Mesenchymal stem cell (in vitro differentiated cells and primary cell): Measurements from ENCODE around the gene INSM1.

Experiments used
- DNase-seq: peaks from one replicate; pipeline ENCODE4 v3.0.0-alpha.2; 2013
- H2AFZ ChIP-seq: one replicate; pipeline ENCODE4 v1.6.1; 2013; ENCODE audit warnings: low read depth, mild to moderate bottlenecking, control low read depth, inconsistent platforms, low read length, moderate library complexity
- H2AK5ac ChIP-seq: 2 replicates; pipeline ENCODE4 v1.6.1; 2013; ENCODE audit warnings: low read length, moderate library complexity, mild to moderate bottlenecking, inconsistent platforms; ENCODE audit not compliant: severe bottlenecking
- H2BK120ac ChIP-seq: one replicate; pipeline ENCODE4 v1.6.1; 2013; ENCODE audit warnings: low read depth, mild to moderate bottlenecking, inconsistent platforms, low read length, moderate library complexity
- H2BK12ac ChIP-seq, 2 experiments: one replicate each; pipeline ENCODE4 v1.6.1; 2013; ENCODE audit warnings: inconsistent platforms in 2 of 2, low read length in 2 of 2, mild to moderate bottlenecking in 2 of 2, moderate library complexity in 2 of 2, control low read depth in 1 of 2
- H2BK15ac ChIP-seq: one replicate; pipeline ENCODE4 v1.6.1; 2013; ENCODE audit warnings: mild to moderate bottlenecking, low read depth, inconsistent platforms; ENCODE audit not compliant: poor library complexity, severe bottlenecking
- H2BK5ac ChIP-seq: 2 replicates; pipeline ENCODE4 v1.6.1; 2013; ENCODE audit warnings: low read depth, mild to moderate bottlenecking, low read length, control low read depth, inconsistent platforms; ENCODE audit not compliant: poor library complexity, severe bottlenecking
- H3K14ac ChIP-seq, 2 experiments: one replicate each; pipeline ENCODE4 v1.6.1; 2013; ENCODE audit warnings: inconsistent platforms in 2 of 2, low read length in 2 of 2, control low read depth in 1 of 2, mild to moderate bottlenecking in 1 of 2, moderate library complexity in 1 of 2
- H3K18ac ChIP-seq, 2 experiments: one replicate each; pipeline ENCODE4 v1.6.1; 2013; ENCODE audit warnings: inconsistent platforms in 2 of 2, low read length in 2 of 2, control low read depth in 1 of 2, low read depth in 1 of 2, mild to moderate bottlenecking in 1 of 2
- H3K23ac ChIP-seq, 2 experiments: one replicate each; pipeline ENCODE4 v1.6.1; 2013; ENCODE audit warnings: inconsistent platforms in 2 of 2, low read length in 2 of 2, mild to moderate bottlenecking in 2 of 2, moderate library complexity in 2 of 2, control low read depth in 1 of 2
- H3K27ac ChIP-seq: 2 replicates; pipeline ENCODE4 v1.5.1; 2013; ENCODE audit warnings: mild to moderate bottlenecking, moderate library complexity, low read length, control low read depth, inconsistent platforms; ENCODE audit not compliant: poor library complexity, severe bottlenecking
- H3K27me3 ChIP-seq, 2 experiments: 2 replicates each; pipeline versions ENCODE4 v1.6.1 to v1.7.0; 2013; ENCODE audit warnings: low read length in 2 of 2, mild to moderate bottlenecking in 2 of 2, moderate library complexity in 2 of 2, control low read depth in 1 of 2, inconsistent platforms in 1 of 2; ENCODE audit not compliant: control insufficient read depth in 1 of 2, insufficient read depth in 1 of 2
- H3K36me3 ChIP-seq, 2 experiments: 2 replicates each; pipeline versions ENCODE4 v1.6.1 to v1.7.0; 2013; ENCODE audit warnings: low read length in 2 of 2, control low read depth in 1 of 2, inconsistent platforms in 1 of 2, low read depth in 1 of 2, mild to moderate bottlenecking in 1 of 2; ENCODE audit not compliant: insufficient read depth in 2 of 2, control insufficient read depth in 1 of 2
- H3K4ac ChIP-seq, 2 experiments: one replicate each; pipeline ENCODE4 v1.6.1; 2013; ENCODE audit warnings: inconsistent platforms in 2 of 2, low read length in 2 of 2, mild to moderate bottlenecking in 2 of 2, moderate library complexity in 2 of 2, control low read depth in 1 of 2, low read depth in 1 of 2
- H3K4me1 ChIP-seq: 2 replicates; pipeline ENCODE4 v1.6.1; 2013; ENCODE audit warnings: low read depth, low read length, control low read depth; ENCODE audit not compliant: control insufficient read depth, insufficient read depth
- H3K4me2 ChIP-seq: 2 replicates; pipeline ENCODE4 v1.6.1; 2013; ENCODE audit warnings: low read length, mild to moderate bottlenecking, inconsistent platforms; ENCODE audit not compliant: poor library complexity, severe bottlenecking
- H3K4me3 ChIP-seq, 2 experiments: 2 replicates each; pipeline versions ENCODE4 v1.5.1 to v1.7.0; 2013; ENCODE audit warnings: low read length in 2 of 2, mild to moderate bottlenecking in 2 of 2, control low read depth in 1 of 2, low read depth in 1 of 2; ENCODE audit not compliant: insufficient read depth in 1 of 2
- H3K79me1 ChIP-seq: replicated peaks from 2 replicates; pipeline ENCODE4 v1.6.1; 2013; ENCODE audit warnings: mild to moderate bottlenecking, control low read depth, low read length, inconsistent platforms; ENCODE audit not compliant: poor library complexity, severe bottlenecking
- H3K9ac ChIP-seq: 2 replicates; pipeline ENCODE4 v1.7.0; 2013; ENCODE audit warnings: mild to moderate bottlenecking, low read length, moderate library complexity
- H3K9me3 ChIP-seq: 2 replicates; pipeline ENCODE4 v1.7.0; 2013; ENCODE audit warnings: mild to moderate bottlenecking, low read length; ENCODE audit not compliant: control insufficient read depth
- H4K8ac ChIP-seq: one replicate; pipeline ENCODE4 v1.6.1; 2013; ENCODE audit warnings: inconsistent platforms, mild to moderate bottlenecking, low read length, moderate library complexity
- H4K91ac ChIP-seq: one replicate; pipeline ENCODE4 v1.6.1; 2013; ENCODE audit warnings: mild to moderate bottlenecking, low read length, inconsistent platforms
- WGBS: methylation state at CpG from one replicate; pipeline ENCODE4 v1.1.7; 2013; ENCODE audit warnings: mixed read lengths; 5-methylcytosine and 5-hydroxymethylcytosine counted together

The INSM1 gene

GRCh38 chr20:20363434-20363798 lies 4.5 kb upstream of the INSM1 start:
- Histone ChIP-seq H3K9ac (no peak overlapping the region), H3K4me2 (no peak overlapping the region), H4K8ac (no peak overlapping the region), H3K27me3 (peaks cover 70 to 76% of the 10 kb centered on the region in 2 experiments), H3K4me3 (no peak overlapping the region), H2BK12ac (no peak overlapping the region), H2AK5ac (no peak overlapping the region), H2BK5ac (no peak overlapping the region), H3K36me3 (no peaks in the 10 kb centered on the region), H3K9me3 (no peaks in the 10 kb centered on the region), H3K23ac (no peak overlapping the region), H2BK15ac (no peak overlapping the region), H2BK120ac (no peak overlapping the region), H3K27ac (no peak overlapping the region), H3K14ac (no peak overlapping the region), H3K4me1 (peaks cover 30% of the 10 kb centered on the region), H4K91ac (no peak overlapping the region), H3K18ac (no peak overlapping the region), H3K4ac (no peak overlapping the region), H2AFZ (no peak overlapping the region), H3K79me1 (no peaks in the 10 kb centered on the region)
- 3% methylated on average over 15 of the region's 15 CpGs for WGBS
- no peak for DNase-seq

DNA sequence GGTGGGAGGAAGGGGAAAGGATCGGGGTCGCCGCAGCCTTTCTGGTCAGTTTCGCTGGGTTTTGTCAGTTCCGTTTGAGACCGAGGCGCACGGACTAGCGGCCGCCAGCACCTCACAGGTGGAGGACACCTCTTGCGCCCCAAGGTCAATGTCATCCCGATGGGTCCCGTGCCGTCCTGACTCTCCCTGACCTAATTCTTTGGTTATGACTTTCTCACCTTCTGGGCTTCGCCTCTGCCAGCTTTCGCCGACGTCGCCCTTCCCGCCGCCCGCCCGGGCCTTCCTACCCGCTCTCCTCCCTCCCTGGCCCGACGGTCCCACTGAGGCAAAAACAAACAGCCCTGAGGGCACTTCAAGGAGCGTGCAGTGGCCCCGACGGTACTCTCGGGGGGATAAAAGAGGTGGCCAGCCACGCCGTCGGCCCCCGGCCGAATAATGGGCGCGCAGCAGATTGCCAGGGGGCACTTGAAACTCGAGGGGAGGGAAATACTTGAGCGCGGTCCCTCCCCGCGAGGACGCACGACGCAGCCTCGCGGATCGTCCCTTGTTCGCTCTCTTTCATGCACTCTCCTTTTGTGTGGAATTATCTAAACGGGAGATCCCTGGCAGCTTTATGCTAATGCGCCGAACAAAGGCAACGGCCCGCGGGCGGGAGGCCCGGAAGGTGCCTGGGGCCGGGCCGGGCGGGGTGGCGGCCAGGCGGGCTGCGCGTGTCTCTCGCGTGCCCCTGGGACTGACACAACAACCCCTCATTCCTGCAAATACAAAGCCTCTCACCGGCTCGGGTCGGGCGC lies 3.9 kb upstream of the INSM1 start:
- no peak overlapping the region for H3K27ac ChIP-seq
- H3K14ac ChIP-seq, result no peak overlapping the region
- no peak overlapping the region for H3K9ac ChIP-seq
- no peak overlapping the region for H2AFZ ChIP-seq
- no peaks in the 10 kb centered on the region for H3K79me1 ChIP-seq
- no peaks in the 10 kb centered on the region for H3K9me3 ChIP-seq
- no peak overlapping the region for H3K4me2 ChIP-seq
- H2BK5ac ChIP-seq, result no peak overlapping the region
- peaks cover 35% of the 10 kb centered on the region for H3K4me1 ChIP-seq
- H2BK15ac ChIP-seq, result no peak overlapping the region
- no peak overlapping the region for H4K91ac ChIP-seq
- no peak overlapping the region for H3K4ac ChIP-seq
- no peak overlapping the region for H3K23ac ChIP-seq
- no peak overlapping the region for H2BK12ac ChIP-seq
- no peaks in the 10 kb centered on the region for H3K36me3 ChIP-seq
- H2BK120ac ChIP-seq, result no peak overlapping the region
- no peak overlapping the region for H2AK5ac ChIP-seq
- H4K8ac ChIP-seq, result no peak overlapping the region
- no peak for DNase-seq
- H3K27me3 ChIP-seq, result peaks cover 70 to 73% of the 10 kb centered on the region in 2 experiments
- H3K4me3 ChIP-seq, result no peak overlapping the region
- H3K18ac ChIP-seq, result no peak overlapping the region
- 2% methylated on average over 59 of the region's 70 CpGs for WGBS

- Histone ChIP-seq H2BK120ac (no peak overlapping the region), H4K8ac (no peak overlapping the region), H3K27me3 (peaks cover 75 to 81% of the 10 kb centered on the region in 2 experiments), H3K14ac (no peak overlapping the region), H3K4ac (no peak overlapping the region), H3K4me3 (no peak overlapping the region), H3K18ac (no peak overlapping the region), H2AK5ac (no peak overlapping the region), H3K79me1 (no peaks in the 10 kb centered on the region), H2BK12ac (no peak overlapping the region), H3K9ac (no peak overlapping the region), H3K9me3 (no peaks in the 10 kb centered on the region), H2BK5ac (no peak overlapping the region), H4K91ac (no peak overlapping the region), H3K4me1 (peaks cover 43% of the 10 kb centered on the region), H2AFZ (no peak overlapping the region), H3K23ac (no peak overlapping the region), H2BK15ac (no peak overlapping the region), H3K4me2 (no peak overlapping the region), H3K36me3 (no peaks in the 10 kb centered on the region), H3K27ac (no peak overlapping the region)
- DNase-seq, result no peak
- 2% methylated on average over 64 of the region's 70 CpGs for WGBS
Observed at GRCh38 chr20:20364593-20365479, 3.1 kb upstream of the INSM1 start.

DNA sequence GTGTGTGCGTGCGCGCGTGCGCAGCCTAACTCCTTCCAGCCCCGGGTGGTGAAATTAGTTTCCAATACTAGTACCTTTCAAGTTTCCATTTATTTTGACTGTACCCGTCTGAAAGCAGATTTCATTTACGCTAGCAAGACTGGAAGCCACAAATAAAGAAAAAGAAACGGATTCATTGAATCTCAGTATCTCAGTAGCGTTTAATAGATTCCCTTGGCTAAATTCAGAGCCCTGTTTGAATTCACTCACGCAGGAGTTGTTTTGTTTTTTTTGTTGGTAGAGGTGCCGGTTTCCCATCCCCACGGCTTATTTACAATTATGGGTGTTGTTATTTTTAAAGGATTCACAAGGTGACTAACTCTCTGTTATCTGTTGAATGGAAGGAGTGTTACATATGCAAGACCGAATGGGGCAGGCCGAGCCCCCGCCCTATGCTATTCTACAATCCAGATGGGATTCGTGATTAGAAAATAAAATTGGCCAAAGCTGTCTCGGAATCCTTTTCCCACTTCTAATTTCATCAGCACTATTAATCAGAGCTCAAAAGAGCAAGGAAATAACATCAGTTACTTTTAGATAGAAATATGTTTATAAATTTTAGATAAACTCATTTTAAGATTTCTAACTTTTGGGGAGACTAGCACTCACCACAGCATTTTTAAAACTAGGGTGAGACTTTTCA lies 2.3 kb upstream of the INSM1 start:
- WGBS, result 6% methylated on average over 16 of the region's 18 CpGs
- Histone ChIP-seq H3K18ac (no peak overlapping the region), H2AFZ (no peak overlapping the region), H2BK12ac (no peak overlapping the region), H4K91ac (no peak overlapping the region), H3K79me1 (no peaks in the 10 kb centered on the region), H3K4me1 (peaks cover 43% of the 10 kb centered on the region), H2BK15ac (no peak overlapping the region), H3K27me3 (peaks cover 82 to 88% of the 10 kb centered on the region in 2 experiments), H3K4me2 (no peak overlapping the region), H3K4ac (no peak overlapping the region), H4K8ac (no peak overlapping the region), H3K36me3 (no peaks in the 10 kb centered on the region), H2BK120ac (no peak overlapping the region), H3K9ac (no peak overlapping the region), H3K27ac (no peak overlapping the region), H2BK5ac (no peak overlapping the region), H3K4me3 (no peak overlapping the region), H3K14ac (no peak overlapping the region), H3K9me3 (no peaks in the 10 kb centered on the region), H2AK5ac (no peak overlapping the region), H3K23ac (no peak overlapping the region)
- DNase-seq, result no peak
